Calu3 (cell line): ENCODE measurements around the gene IGFN1. TPM values are rescaled to one million over a fixed set of nuclear protein-coding genes. Genes with fewer than 3 reads are reported as not detected.

Experiments
- BruUV-seq: library from RNA; stranded (reverse); fragments of 400-500 nt; replicated peaks from 2 replicates; lab custom pipeline; 2021; lab: Mats Ljungman, UMichigan
- CTCF ChIA-PET: fragments of 300-600 bp; sonication (Branson Sonifier 250); formaldehyde crosslinking; loops from one replicate; lab custom pipeline; 2022; ENCODE audit warnings: antibody characterized with exemption; lab: Charles Lee
- DNase-seq: peaks from one replicate; pipeline ENCODE4 v3.0.0; 2022
- H3K27ac Mint-ChIP-seq: one replicate; pipeline ENCODE4 v1.8.0; 2022; ENCODE audit warnings: mixed read lengths; ENCODE audit not compliant: unreplicated experiment
- H3K27me3 Mint-ChIP-seq: one replicate; pipeline ENCODE4 v1.8.0; 2022; ENCODE audit warnings: mixed read lengths; ENCODE audit not compliant: unreplicated experiment
- H3K36me3 Mint-ChIP-seq: one replicate; pipeline ENCODE4 v1.8.0; 2022; ENCODE audit warnings: mild to moderate bottlenecking, moderate library complexity, mixed read lengths; ENCODE audit not compliant: insufficient read depth, unreplicated experiment
- H3K4me1 Mint-ChIP-seq: one replicate; pipeline ENCODE4 v1.8.0; 2022; ENCODE audit warnings: mild to moderate bottlenecking, low read depth, mixed read lengths; ENCODE audit not compliant: unreplicated experiment
- H3K4me3 Mint-ChIP-seq: one replicate; pipeline ENCODE4 v1.8.0; 2022; ENCODE audit warnings: mild to moderate bottlenecking, low read depth, moderate library complexity, mixed read lengths; ENCODE audit not compliant: unreplicated experiment
- H3K9me3 Mint-ChIP-seq: one replicate; pipeline ENCODE4 v1.8.0; 2022; ENCODE audit warnings: low read depth, mixed read lengths; ENCODE audit not compliant: unreplicated experiment
- CTCF ChIP-seq: fragments of 200-600 bp; IDR thresholded peaks from one replicate; pipeline ENCODE4 v1.8.0; 2022; ENCODE audit warnings: antibody characterized with exemption; ENCODE audit not compliant: unreplicated experiment
- intact Hi-C: fragments of 100-400 bp; cut with micrococcal nuclease; formaldehyde crosslinking; loops from one replicate; pipeline ENCODE4 v1.10.0; 2022; ENCODE audit not compliant: unreplicated experiment
- total RNA-seq: library from RNA; stranded (reverse); gene quantifications from 2 replicates; pipeline ENCODE4 v1.2.3, GENCODE V29; 2022

Gene IGFN1
- total RNA-seq, 1 experiment from 2014 or later, result not detected

GRCh38 chr1:201277441-201277840, 86.8 kb downstream of the IGFN1 start:
- Mint-ChIP-seq H3K27ac (no peak overlapping the region), H3K9me3 (no peaks in the 10 kb centered on the region), H3K4me3 (no peak overlapping the region), H3K36me3 (peaks cover 6% of the 10 kb centered on the region), H3K4me1 (peaks cover 38% of the 10 kb centered on the region), H3K27me3 (no peaks in the 10 kb centered on the region)
- no peak for TF ChIP-seq CTCF
- CTCF ChIA-PET, result interaction anchor here (0.6 to 1.8 kb wide), 5 partner anchors 11 to 374 kb away, joined by 3 to 4 read pairs (median 4); no protein-coding TSS in a partner anchor
- intact Hi-C loops, result no loop called here
- no TSS peak for BruUV-seq
- no peak for DNase-seq

Other genes with a start within 250 kb of the IGFN1 start
- gene KIF21B, start 167.1 kb upstream of the IGFN1 start, total RNA-seq, result 5.9 and 6.7 TPM in 2 replicates
- not detected in 2 replicates for gene CACNA1S, start 78.4 kb upstream of the IGFN1 start, total RNA-seq
- gene ASCL5, start 63.6 kb upstream of the IGFN1 start, total RNA-seq, result 0.27 TPM in 1 of 2 replicates, not detected in the other
- 84.0 and 99.5 TPM in 2 replicates for gene TMEM9, start 36.4 kb upstream of the IGFN1 start, total RNA-seq
- 0.09 and 0.17 TPM in 2 replicates for gene PKP1, start 92.7 kb downstream of the IGFN1 start, total RNA-seq
- 1.4 and 2.2 TPM in 2 replicates for gene TNNT2, start 186.9 kb downstream of the IGFN1 start, total RNA-seq
- gene LAD1, start 208.5 kb downstream of the IGFN1 start, total RNA-seq, result 209 and 244 TPM in 2 replicates
- not detected in 2 replicates for gene TNNI1, start 230.9 kb downstream of the IGFN1 start, total RNA-seq